GM21786 (cell line): ENCODE measurements around the gene RPS6KA2.
"Not testable (repeated sequence)": the region's sequence is repeated elsewhere in the genome, so short reads cannot be mapped to it uniquely, and the experiment has no call there.

Experiments
- ATAC-seq: cut with Tn5 transposase; IDR thresholded peaks from one replicate; pipeline ENCODE4 v1.9.1; 2021; ENCODE audit not compliant: unreplicated experiment

Gene RPS6KA2

GRCh38 chr6:166533205-166533824, 93.7 kb downstream of the RPS6KA2 start:
- no peak for ATAC-seq

GRCh38 chr6:166532302-166532701, 94.7 kb downstream of the RPS6KA2 start:
- ATAC-seq, result no peak

- ATAC-seq, result no peak
Observed at GRCh38 chr6:166530211-166531095, 96.6 kb downstream of the RPS6KA2 start.

DNA sequence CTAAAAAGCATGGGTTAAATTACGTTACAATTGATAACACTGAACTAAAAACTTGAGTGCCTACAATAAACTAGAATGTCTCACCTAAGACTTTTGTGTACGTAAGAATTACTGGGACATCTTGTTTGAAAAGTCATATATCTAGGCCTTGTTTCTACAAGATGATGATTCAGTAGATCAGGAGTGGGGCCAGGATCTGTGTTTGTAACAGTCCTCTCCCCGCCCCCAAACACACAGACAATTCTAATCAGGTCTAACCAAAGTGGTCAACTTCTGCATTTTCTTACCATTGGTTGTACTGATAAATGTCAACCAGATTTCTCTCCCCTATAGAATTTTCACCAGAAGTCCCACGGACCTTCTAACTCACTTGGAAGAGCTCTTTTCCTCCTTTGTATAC, 97.5 kb downstream of the RPS6KA2 start:
- ATAC-seq, result no peak

DNA sequence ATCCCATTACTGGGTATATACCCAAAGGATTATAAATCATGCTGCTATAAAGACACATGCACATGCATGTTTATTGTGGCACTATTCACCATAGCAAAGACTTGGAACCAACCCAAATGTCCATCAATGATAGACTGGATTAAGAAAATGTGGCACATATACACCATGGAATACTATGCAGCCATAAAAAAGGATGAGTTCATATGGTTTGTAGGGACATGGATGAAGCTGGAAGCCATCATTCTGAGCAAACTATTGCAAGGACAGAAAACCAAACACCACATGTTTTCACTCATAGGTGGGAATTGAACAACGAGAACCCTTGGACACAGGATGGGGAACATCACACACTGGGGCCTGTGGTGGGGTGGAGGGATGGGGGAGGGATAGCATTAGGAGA, 98.0 kb downstream of the RPS6KA2 start:
- ATAC-seq, result not testable (repeated sequence)

- ATAC-seq, result no peak
Observed at GRCh38 chr6:166527849-166528248, 99.2 kb downstream of the RPS6KA2 start.

- ATAC-seq, result no peak
Observed at GRCh38 chr6:166526937-166527336, 100.1 kb downstream of the RPS6KA2 start.

GRCh38 chr6:166525567-166525966, 101.5 kb downstream of the RPS6KA2 start:
- ATAC-seq, result no peak

- no peak for ATAC-seq
Observed at GRCh38 chr6:166523782-166524559, 103.1 kb downstream of the RPS6KA2 start.

- no peak for ATAC-seq
Observed at GRCh38 chr6:166520905-166521834, 105.9 kb downstream of the RPS6KA2 start.

DNA sequence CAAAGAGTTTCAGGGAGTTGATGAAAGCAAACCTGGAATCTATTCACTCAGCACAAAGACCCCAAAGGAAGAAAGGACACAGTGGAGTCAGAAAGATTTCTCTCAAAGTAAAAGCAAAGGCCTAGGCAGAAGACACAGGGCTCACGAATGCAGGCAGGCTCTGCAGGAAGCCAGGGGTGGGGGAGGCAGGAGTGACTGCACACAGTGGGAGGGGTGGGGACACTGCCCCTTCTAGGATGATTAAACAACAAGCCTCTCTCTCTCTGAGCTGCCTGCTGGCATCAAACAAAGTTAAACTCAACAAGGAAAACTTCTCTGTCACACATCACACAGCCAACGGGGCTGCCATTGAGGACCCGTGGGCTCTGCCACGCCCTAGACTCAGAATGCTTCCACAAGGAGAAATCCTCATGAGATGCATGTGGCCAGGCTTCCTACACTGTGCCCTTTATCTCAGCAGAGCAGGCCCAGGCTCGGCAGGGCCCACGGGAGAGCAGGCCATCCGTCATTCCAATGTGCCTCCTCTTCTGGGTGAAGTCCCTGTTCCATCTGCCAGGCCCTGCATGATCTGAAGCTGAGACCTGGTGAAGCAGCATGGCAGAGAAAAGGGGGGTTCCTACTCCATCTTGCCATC, 110.7 kb downstream of the RPS6KA2 start:
- ATAC-seq, result no peak

DNA sequence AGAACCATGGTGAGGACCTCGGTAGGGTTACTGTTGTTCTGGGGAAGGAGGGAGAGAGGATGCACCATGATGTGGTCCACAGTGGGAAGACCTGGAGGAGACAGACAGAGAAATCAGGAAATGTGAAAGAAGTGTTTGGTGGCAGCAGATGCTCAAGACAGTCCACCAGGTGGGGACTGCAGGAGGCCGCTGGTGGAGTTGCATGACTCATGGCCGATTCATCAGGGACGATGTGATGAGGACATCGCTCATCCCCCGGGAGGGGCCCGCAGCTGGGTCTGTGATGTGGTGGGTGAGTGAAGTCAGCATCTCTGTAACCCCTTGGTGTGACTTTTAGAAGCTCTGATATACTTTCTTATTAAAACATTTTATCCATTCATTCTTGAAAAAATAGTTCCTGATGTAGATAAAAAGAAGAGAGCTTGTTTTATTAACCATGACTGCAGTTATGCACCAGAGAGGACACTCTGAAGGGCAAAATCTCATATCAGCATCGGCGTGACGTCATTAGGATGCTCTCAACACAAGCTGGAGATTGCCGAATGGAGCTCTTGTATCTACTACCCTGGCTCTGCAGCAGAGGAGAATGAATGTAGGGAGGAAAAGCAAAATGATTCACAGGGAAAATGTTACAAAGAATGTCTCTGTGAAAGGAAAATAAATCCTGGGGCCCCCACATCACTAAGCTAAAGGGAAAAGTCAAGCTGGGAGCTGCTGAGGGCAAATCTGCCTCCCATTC, 111.8 kb downstream of the RPS6KA2 start:
- ATAC-seq, result no peak

DNA sequence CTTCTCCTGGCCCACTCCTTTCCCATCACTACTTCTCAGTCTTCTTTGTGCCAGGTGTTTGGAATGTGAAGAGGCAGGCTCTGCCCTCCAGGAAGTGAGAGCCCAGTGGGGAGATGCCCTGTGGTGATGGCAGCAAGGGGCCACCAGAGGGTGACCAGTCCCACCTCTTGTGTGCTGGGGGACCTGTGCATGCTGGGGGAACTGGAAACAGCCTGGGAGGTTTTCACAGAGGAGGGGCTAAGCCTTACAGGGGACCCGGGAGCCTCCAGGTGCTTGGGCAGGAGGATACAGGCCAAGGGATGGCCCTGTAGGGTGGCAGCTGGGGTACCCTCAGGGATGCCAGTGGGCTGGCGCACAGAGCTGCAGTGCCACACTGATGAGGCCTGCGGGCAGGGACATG, 112.9 kb downstream of the RPS6KA2 start:
- no peak for ATAC-seq

DNA sequence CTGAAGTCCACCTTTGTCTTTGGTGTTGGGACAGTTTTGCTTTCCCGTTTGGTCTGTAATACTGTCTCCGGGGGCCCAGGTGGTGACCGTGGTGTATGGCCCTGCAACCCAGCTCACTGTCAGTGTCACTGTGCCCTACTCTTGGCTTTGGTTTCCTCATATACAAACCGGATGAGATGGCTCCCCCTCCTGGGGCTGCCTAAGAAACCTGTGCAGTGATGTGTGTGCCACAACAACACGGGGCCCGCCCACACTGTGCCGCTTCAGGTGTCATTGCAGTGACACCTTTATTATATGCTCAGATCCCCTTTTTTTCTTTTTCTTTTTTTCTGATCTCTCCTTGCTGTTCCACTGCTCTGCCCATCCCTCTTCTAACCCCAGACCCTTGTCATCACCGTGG, 114.5 kb downstream of the RPS6KA2 start:
- peak; percentile 97 for ATAC-seq

DNA sequence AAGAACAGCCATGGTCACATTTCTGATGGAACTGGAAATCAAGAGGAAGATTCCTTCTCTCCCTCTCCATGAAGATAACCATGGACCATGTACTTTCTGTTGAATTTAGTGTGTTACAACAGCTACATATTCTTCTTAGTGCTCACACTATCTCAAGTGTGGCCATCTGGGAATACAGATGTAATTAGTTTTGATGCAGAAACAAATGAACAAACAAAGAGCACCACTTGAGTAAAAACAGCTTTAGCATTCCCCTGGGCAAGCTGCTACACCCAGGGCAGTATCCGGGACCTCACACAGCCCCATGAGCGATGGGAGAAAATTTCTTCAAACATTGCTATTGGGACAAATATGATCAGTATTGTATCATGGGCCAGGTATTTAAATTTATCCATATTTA, 115.7 kb downstream of the RPS6KA2 start:
- no peak for ATAC-seq

DNA sequence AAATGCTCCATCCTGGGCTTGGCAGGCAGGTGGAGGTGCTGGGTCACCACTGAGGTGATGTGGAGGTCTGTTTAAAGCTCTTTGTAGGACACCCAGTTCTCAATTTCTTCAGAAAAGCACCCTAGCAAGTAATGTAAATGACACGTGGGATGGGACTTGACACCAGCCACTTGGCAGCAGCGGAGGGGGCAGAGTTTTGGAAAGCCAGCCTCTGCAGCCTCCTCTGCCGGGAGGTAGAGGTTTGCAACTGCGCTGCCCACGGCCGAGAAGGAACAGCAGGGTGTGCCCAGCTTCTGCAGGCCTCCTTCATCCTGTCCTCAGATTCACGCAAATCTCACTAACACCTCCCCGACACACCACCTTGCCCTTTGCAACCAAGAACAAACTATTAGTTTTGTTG, 117.9 kb downstream of the RPS6KA2 start:
- ATAC-seq, result no peak

DNA sequence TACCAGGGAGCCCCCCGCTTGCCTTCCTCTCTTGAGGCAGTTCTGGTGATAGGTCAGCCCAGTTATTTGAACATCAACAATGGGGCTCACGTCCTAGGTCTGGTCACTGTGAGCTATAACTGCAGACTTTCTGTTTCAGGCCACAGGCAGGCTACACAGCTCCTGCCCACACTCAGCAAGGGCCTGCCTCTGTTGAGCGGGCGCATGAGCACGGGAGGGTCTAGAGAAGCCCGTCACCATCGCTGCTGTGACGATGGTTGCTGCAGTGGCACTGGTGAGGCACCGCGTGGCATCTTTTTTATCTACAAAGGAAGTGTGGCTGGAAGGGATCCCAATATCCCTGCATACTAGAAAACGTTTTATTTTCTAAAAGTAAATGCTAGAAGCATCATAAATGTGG, 118.3 kb downstream of the RPS6KA2 start:
- ATAC-seq, result no peak

DNA sequence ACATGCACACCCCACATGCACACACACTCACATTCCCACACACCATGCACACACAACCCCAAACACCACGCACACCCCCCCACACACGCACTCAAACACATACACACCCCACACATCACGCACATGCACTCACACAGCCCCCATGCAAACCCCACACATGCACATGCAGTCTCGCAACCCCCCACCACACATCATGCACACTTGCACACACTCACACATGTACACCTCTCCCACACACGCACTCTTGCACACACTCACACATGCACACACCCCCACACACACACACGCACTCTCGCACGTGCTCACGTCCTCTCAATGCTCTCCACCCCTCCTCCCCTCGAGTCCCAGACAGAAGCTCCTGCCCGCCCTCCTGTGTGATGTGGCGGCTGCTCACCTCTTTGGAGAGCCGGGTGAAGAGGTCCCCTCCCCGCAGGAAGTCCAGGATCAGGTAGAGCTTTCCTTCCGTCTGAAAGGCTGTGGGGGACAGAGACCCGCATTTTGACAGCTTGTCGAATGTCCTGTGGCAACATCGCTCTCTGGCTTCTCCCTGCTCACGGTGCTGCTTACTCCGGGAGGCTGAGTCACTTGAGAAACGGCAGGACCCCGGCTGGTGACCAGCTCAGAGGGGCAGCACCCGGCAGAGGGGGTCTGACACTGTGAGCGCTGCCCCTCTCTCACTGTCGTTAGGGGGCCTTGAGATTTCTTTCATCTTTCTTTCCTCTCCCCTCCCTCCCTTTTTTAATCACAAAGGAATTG, 119.1 kb downstream of the RPS6KA2 start:
- no peak for ATAC-seq

GRCh38 chr6:166507380-166507779, 119.7 kb downstream of the RPS6KA2 start:
- no peak for ATAC-seq
